SW480 (cell line): ENCODE measurements around the gene SCAMP1.

ENCODE experiments used
- DNase-seq: peaks from one replicate; pipeline ENCODE4 v3.0.0-alpha.2; 2016; ENCODE audit warnings: low spot score

The SCAMP1 gene

GRCh38 chr5:78496373-78496772, 136.0 kb downstream of the SCAMP1 start:
- DNase-seq = no peak

- no peak for DNase-seq
Observed at GRCh38 chr5:78497573-78498533, 137.4 kb downstream of the SCAMP1 start.

- no peak for DNase-seq
Observed at GRCh38 chr5:78499485-78499884, 139.1 kb downstream of the SCAMP1 start.

DNA sequence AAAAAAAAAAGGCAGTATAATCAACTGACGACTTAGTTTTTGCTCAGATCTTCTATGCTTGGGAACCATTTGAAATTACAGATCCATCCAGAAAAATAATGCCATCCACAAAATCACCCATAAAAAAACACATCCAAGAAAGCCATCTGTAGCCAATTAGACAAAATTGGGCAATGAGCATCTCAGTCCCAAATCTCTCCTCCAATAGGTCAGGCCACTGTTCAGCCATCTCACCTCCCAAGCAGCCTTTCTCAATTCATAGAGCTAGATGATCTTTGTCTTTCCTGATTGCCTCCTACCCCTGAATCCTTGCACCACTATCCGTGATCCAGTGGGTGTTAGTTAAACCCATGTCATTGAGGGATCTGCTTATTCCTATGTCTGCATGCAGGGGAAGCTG, 139.6 kb downstream of the SCAMP1 start:
- DNase-seq = no peak

DNA sequence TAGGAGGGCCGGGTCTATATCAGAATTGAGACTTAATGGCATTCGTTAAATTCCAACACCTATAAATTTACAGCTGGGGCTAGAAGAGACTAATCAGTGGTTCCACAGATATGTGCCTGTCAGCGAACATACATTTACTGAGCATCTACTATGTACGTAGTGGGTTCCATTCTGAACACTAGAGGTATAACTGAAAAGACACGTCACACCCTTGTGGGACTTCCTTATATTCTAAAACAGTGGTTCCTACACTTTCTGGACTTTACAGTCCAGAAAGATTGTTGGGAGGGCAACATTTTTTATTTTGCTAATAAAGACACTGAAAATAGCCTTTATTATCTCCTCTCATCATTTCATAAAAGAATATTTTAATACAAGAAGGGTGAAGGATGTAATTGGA, 140.5 kb downstream of the SCAMP1 start:
- no peak for DNase-seq

DNA sequence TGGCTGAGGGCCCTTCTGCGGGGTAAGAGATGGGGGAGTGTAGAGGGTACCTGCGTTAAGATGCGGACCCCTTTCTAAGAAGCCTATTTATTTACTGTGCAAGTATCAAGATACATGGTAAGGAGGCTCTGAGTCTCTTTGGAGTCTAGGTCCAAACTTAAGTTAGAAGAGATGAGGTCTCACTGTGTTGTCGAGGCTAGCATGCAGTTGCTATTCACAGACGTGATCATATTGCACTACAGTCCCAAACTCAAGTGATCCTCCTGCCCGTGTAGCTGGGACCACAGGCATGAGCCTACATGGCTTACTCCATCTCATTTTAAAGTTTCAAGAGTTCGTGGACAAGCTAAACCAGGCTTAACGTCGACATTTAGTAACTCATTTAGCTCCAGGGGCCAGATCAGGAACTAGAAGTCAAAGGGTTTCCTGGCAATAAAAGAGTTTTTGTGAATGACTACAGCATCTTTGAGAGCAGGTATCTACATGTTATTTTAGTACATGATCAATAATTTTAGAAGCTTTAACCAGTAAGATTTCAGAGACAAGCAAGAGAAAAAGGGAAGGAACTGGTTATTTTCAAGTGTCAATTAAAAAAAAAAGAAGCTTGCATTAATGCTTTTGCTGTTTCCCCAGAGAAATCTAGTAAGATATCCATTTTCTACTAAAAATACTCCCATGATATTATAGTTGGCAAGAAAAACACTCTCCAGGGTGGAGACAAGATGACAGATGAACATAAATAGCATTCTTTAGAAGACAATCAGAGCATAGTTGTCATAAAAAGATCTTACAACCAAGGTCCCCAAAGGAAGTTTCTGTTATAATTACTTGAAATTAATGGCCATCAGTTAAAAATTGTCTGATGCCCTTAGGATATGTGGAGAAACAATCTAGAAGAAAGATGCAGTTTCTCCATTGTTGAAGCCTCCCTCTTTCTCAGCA, 141.3 kb downstream of the SCAMP1 start:
- DNase-seq = no peak

DNA sequence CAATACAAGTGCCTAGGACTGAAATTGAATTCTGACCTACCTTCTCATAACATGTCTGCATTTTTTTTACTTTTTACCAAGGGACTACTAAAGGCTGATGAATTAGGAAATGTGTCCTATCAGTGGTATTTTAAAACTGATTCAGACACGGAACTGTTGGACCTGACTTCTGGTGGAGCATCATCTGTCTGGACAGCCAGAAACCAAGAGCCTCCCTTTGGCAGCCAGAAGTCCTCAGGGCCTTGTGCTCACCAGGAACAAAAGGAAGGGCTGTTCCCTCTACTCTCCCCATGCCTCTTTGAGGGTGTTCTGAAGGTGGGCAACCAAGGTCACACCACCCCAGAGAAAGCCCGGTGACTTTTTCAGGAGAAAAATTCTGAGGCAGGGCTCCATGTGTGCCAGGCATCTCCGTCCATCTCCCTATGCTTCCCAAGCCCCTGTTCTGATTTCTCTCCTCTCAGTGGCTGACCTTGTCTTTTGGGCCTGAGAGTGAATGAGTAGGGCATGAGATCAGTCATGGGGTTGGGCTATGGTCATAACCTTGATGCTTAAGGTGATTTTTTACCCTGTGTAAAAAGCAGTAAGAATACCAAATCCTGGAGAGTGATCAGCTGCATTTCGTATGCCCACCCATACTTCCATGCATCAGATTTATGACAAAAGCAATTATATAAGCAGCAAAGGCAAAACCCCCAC, 143.7 kb downstream of the SCAMP1 start:
- DNase-seq = no peak

- DNase-seq = no peak
Observed at GRCh38 chr5:78504704-78505677, 144.6 kb downstream of the SCAMP1 start.

GRCh38 chr5:78505860-78506259, 145.4 kb downstream of the SCAMP1 start:
- no peak for DNase-seq

GRCh38 chr5:78506261-78507024, 146.0 kb downstream of the SCAMP1 start:
- no peak for DNase-seq

DNA sequence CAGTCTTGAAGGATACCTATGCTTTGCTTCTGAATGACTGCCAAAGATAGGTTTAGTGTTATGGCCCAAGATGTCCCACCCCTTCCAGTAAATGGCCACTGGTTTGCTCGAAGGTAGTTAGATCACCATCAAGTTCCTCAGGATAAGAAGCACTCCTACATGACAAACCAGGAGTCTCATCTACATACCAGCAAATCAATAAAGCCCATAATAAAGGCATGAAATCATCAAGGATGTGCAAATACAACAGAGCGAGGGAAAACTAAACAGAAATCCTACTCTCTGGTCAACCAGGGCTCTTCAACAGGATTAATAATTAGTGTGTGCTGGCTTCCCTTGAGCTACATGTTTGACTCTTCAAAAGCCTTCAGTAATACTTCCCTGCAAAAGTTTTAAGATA, 147.1 kb downstream of the SCAMP1 start:
- no peak for DNase-seq

DNA sequence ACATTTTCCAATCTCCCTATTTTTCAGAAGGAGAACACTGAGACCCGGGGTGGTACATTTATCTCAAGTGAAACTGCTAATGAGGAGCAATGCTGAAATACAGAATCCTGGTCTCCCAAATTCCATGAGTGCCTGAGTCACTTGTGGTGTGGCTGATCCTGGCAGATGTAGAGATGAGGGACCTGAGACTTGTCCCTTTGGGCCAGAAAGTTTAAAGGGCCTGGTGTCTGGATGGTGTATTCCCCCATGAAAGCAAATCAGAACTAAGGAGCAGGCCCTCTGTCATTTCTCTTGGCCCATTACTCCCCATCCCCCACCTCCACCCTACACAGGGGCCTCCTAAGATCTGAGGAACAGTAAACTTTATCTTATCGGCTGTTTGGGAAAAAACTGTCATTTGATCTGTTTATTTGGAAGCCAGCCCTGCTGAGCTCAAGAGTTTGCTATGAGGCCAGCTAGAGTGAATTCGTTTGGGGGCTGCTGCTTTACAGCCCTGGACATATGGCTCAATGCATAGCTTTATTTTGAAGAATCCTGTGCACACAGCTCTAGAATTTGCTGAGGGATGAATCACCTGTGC, 147.9 kb downstream of the SCAMP1 start:
- DNase-seq = no peak

DNA sequence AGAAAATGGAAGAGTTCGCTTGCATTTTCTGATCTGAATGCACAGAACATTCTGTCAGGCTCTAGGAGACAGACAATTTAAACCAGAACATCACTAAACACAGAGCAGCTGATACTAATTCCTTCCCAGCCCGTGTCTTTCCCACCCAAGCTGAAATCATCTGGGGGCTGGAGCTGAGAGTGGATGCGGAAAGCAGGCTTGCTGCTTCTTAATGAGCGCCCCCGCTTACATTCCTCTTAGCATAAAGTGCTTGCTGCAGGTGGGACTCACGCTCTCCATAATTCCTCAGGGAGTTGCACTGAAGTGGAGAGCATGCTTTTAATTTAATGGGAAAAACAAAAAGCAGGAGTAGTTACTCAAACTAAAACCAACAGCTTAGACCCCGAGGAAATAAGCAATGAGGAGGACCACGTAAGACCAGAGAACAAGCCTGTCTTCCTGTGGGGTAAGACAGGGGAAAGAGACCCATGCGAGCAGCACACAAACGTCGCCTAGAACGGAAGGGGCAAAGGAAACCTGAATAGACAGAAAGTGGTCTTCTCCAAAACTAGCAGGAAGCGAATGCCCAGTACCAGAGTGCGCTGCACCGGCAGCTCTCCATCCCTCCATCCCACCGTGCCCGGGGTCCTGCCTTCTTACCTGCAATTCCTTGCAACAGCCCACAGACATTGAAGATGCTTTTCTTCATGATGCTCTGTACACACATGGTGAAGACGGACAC, 148.9 kb downstream of the SCAMP1 start:
- no peak for DNase-seq

GRCh38 chr5:78509884-78510769, 149.7 kb downstream of the SCAMP1 start:
- no peak for DNase-seq

DNA sequence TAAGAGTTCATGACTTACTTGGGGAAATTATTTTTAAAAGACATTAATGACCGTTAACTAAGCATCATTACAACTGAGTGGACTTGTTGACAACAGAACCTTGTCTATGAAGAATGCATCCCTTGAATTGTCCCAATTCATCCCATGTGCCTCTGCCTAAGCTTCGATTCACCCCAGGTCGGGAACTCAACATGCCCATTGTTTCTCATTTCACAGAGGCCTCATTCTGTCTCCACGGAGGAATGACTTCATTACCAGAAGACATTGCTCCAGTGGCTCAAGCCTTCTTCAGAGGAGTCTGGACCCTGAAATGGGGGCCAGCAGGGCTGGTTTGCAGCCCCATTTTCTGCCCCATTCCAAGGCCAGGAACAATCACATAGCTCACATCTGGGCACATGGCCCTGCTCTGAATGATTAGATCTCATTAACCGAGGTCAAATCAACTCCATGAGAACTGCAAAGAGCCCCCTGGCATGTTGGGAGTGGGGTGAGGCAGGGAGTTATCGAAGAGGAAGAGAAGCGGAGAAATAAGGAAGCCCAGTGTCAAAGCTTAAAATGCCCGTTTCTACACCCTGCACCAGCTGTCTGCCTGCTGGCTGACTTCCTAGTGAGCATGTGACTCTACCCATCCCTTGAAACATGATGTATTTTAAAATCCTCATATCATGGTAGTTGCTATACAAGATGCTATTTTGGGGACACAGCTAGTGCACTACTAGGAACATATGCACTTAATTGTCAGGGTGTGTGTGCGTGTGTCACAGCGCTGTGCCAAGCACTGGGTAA, 150.9 kb downstream of the SCAMP1 start:
- DNase-seq = no peak

- no peak for DNase-seq
Observed at GRCh38 chr5:78512435-78512834, 152.0 kb downstream of the SCAMP1 start.

DNA sequence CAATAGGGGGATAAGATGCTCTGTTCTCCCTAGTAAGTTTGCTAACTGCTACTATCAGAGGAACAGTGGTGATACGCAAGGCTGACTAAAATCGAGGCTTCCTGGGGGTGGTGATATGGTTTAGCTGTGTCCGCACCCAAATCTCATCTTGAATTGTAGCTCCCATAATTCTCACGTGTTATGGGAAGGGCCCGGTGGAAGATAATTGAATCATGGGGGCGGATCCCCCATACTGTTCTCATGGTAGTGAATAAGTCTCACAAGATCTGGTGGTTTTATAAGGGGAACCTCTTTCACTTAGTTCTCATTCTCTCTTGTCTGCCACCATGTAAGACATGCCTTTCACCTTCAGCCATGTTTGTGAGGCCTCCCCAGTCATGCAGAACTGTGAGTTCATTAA, 153.0 kb downstream of the SCAMP1 start:
- no peak for DNase-seq
